ENCODE measurements around the gene ANO1.

The ANO1 gene

GRCh38 chr11:70099578-70100279 is 21.6 kb downstream of the ANO1 start:
- DNase-seq = no peak

GRCh38 chr11:70100280-70100603 is 22.1 kb downstream of the ANO1 start:
- DNase-seq = no peak

- no peak for DNase-seq
These were observed 22.7 kb downstream of the ANO1 start for GRCh38 chr11:70100791-70101190.

GRCh38 chr11:70103256-70103975 is 25.3 kb downstream of the ANO1 start:
- no peak for DNase-seq

GRCh38 chr11:70104419-70104818 is 26.3 kb downstream of the ANO1 start:
- DNase-seq = no peak

GRCh38 chr11:70104961-70105360 is 26.8 kb downstream of the ANO1 start:
- no peak for DNase-seq

GRCh38 chr11:70105369-70105754 is 27.2 kb downstream of the ANO1 start:
- no peak for DNase-seq

GRCh38 chr11:70105755-70106571 is 27.8 kb downstream of the ANO1 start:
- DNase-seq = no peak

- no peak for DNase-seq
These were observed 28.6 kb downstream of the ANO1 start for GRCh38 chr11:70106757-70107156.

GRCh38 chr11:70107191-70107590 is 29.1 kb downstream of the ANO1 start:
- DNase-seq = no peak

- DNase-seq = no peak
These were observed 29.6 kb downstream of the ANO1 start for GRCh38 chr11:70107756-70108155.

GRCh38 chr11:70108250-70108649 is 30.1 kb downstream of the ANO1 start:
- DNase-seq = peak; percentile 80

- DNase-seq = peak; percentile 86
These were observed 30.9 kb downstream of the ANO1 start for GRCh38 chr11:70109006-70109405.

- DNase-seq = no peak
These were observed 31.8 kb downstream of the ANO1 start for GRCh38 chr11:70109903-70110302.

GRCh38 chr11:70110538-70111055 is 32.5 kb downstream of the ANO1 start:
- no peak for DNase-seq

GRCh38 chr11:70111269-70112016 is 33.3 kb downstream of the ANO1 start:
- peak; percentile 93 for DNase-seq

- peak; percentile 66 for DNase-seq
These were observed 33.9 kb downstream of the ANO1 start for GRCh38 chr11:70112017-70112434.

- DNase-seq = no peak
These were observed 35.7 kb downstream of the ANO1 start for GRCh38 chr11:70113801-70114200.

GRCh38 chr11:70115778-70116177 is 37.7 kb downstream of the ANO1 start:
- no peak for DNase-seq

GRCh38 chr11:70116386-70117065 is 38.4 kb downstream of the ANO1 start:
- no peak for DNase-seq

GRCh38 chr11:70117567-70118145 is 39.5 kb downstream of the ANO1 start:
- no peak for DNase-seq

GRCh38 chr11:70118642-70119041 is 40.5 kb downstream of the ANO1 start:
- no peak for DNase-seq
